Mucosa of stomach (tissue), 1 donor: ENCODE results near the gene ABCC9.
"Not testable (repeated sequence)": the region's sequence is repeated elsewhere in the genome, so short reads cannot be mapped to it uniquely, and the experiment has no call there.

Experiments used
- H3K27me3 ChIP-seq: one replicate; pipeline ENCODE4 v1.7.0; 2013; ENCODE audit warnings: mild to moderate bottlenecking, low read length; ENCODE audit not compliant: control insufficient read depth, insufficient read depth
- H3K36me3 ChIP-seq: one replicate; pipeline ENCODE4 v1.7.0; 2013; ENCODE audit warnings: low read length; ENCODE audit not compliant: control insufficient read depth, insufficient read depth
- H3K4me1 ChIP-seq: one replicate; pipeline ENCODE4 v1.7.0; 2013; ENCODE audit warnings: mild to moderate bottlenecking, low read length; ENCODE audit not compliant: control insufficient read depth, insufficient read depth
- H3K4me3 ChIP-seq: one replicate; pipeline ENCODE4 v1.7.0; 2013; ENCODE audit warnings: low read length
- H3K9ac ChIP-seq: one replicate; pipeline ENCODE4 v1.7.0; 2013; ENCODE audit warnings: mild to moderate bottlenecking, low read length, moderate library complexity
- H3K9me3 ChIP-seq: one replicate; pipeline ENCODE4 v1.7.0; 2013; ENCODE audit warnings: mild to moderate bottlenecking, low read length, moderate library complexity; ENCODE audit not compliant: control insufficient read depth
- donor health status: Pancreatic carcinoma.

ABCC9 gene

GRCh38 chr12:21925296-21925913 lies 15.8 kb downstream of the ABCC9 start:
- no peak overlapping the region for H3K4me3 ChIP-seq
- no peak overlapping the region for H3K9ac ChIP-seq
- H3K4me1 ChIP-seq = no peaks in the 10 kb centered on the region
- no peaks in the 10 kb centered on the region for H3K27me3 ChIP-seq
- no peaks in the 10 kb centered on the region for H3K9me3 ChIP-seq
- H3K36me3 ChIP-seq = no peaks in the 10 kb centered on the region

- Histone ChIP-seq H3K4me1 (no peaks in the 10 kb centered on the region), H3K9me3 (no peaks in the 10 kb centered on the region), H3K4me3 (no peak overlapping the region), H3K27me3 (no peaks in the 10 kb centered on the region), H3K36me3 (no peaks in the 10 kb centered on the region), H3K9ac (no peak overlapping the region)
These were observed 19.8 kb downstream of the ABCC9 start for GRCh38 chr12:21921436-21921835.

GRCh38 chr12:21918456-21918855 lies 22.8 kb downstream of the ABCC9 start:
- Histone ChIP-seq H3K9me3 (no peaks in the 10 kb centered on the region), H3K4me3 (no peak overlapping the region), H3K27me3 (no peaks in the 10 kb centered on the region), H3K36me3 (no peaks in the 10 kb centered on the region), H3K4me1 (no peaks in the 10 kb centered on the region), H3K9ac (no peak overlapping the region)

GRCh38 chr12:21913823-21914222 lies 27.4 kb downstream of the ABCC9 start:
- H3K4me1 ChIP-seq = no peaks in the 10 kb centered on the region
- H3K36me3 ChIP-seq = no peaks in the 10 kb centered on the region
- H3K9me3 ChIP-seq = no peaks in the 10 kb centered on the region
- no peaks in the 10 kb centered on the region for H3K27me3 ChIP-seq
- H3K4me3 ChIP-seq = no peak overlapping the region
- H3K9ac ChIP-seq = no peak overlapping the region

GRCh38 chr12:21912318-21912717 lies 28.9 kb downstream of the ABCC9 start:
- Histone ChIP-seq H3K27me3 (no peaks in the 10 kb centered on the region), H3K9me3 (no peaks in the 10 kb centered on the region), H3K36me3 (no peaks in the 10 kb centered on the region)

GRCh38 chr12:21911832-21912231 lies 29.4 kb downstream of the ABCC9 start:
- no peaks in the 10 kb centered on the region for H3K4me1 ChIP-seq
- no peaks in the 10 kb centered on the region for H3K27me3 ChIP-seq
- no peaks in the 10 kb centered on the region for H3K36me3 ChIP-seq
- no peak overlapping the region for H3K9ac ChIP-seq
- no peaks in the 10 kb centered on the region for H3K9me3 ChIP-seq
- no peak overlapping the region for H3K4me3 ChIP-seq

More at GRCh38 chr12:21912318-21912717, 28.9 kb downstream of the ABCC9 start:
- H3K9ac ChIP-seq = no peak overlapping the region
- no peaks in the 10 kb centered on the region for H3K4me1 ChIP-seq
- no peak overlapping the region for H3K4me3 ChIP-seq

GRCh38 chr12:21910657-21911056 lies 30.6 kb downstream of the ABCC9 start:
- H3K27me3 ChIP-seq = no peaks in the 10 kb centered on the region
- no peaks in the 10 kb centered on the region for H3K36me3 ChIP-seq
- H3K4me1 ChIP-seq = no peaks in the 10 kb centered on the region
- no peak overlapping the region for H3K9ac ChIP-seq
- H3K9me3 ChIP-seq = no peaks in the 10 kb centered on the region
- no peak overlapping the region for H3K4me3 ChIP-seq

- Histone ChIP-seq H3K4me3 (no peak overlapping the region), H3K36me3 (no peaks in the 10 kb centered on the region), H3K27me3 (no peaks in the 10 kb centered on the region), H3K9ac (no peak overlapping the region), H3K4me1 (no peaks in the 10 kb centered on the region), H3K9me3 (no peaks in the 10 kb centered on the region)
These were observed 33.0 kb downstream of the ABCC9 start for GRCh38 chr12:21907948-21908837.

GRCh38 chr12:21906919-21907493 lies 34.2 kb downstream of the ABCC9 start:
- no peaks in the 10 kb centered on the region for H3K4me1 ChIP-seq
- no peak overlapping the region for H3K4me3 ChIP-seq
- no peaks in the 10 kb centered on the region for H3K27me3 ChIP-seq
- H3K9me3 ChIP-seq = no peaks in the 10 kb centered on the region
- no peak overlapping the region for H3K9ac ChIP-seq
- no peaks in the 10 kb centered on the region for H3K36me3 ChIP-seq

- not testable (repeated sequence) for H3K4me3 ChIP-seq, H3K9ac ChIP-seq, H3K27me3 ChIP-seq, H3K36me3 ChIP-seq, H3K4me1 ChIP-seq, H3K9me3 ChIP-seq
These were observed 41.7 kb downstream of the ABCC9 start for GRCh38 chr12:21899532-21899931.

GRCh38 chr12:21895651-21896050 lies 45.6 kb downstream of the ABCC9 start:
- Histone ChIP-seq H3K36me3 (no peaks in the 10 kb centered on the region), H3K4me1 (no peaks in the 10 kb centered on the region), H3K9me3 (no peaks in the 10 kb centered on the region), H3K9ac (no peak overlapping the region), H3K27me3 (no peaks in the 10 kb centered on the region), H3K4me3 (no peak overlapping the region)
